ENCODE results near the gene TARS3.
A peak's percentile ranks its signal among the peaks of the same experiment; 100 is the strongest.

Gene TARS3

GRCh38 chr15:101684877-101685276 lies 39.4 kb downstream of the TARS3 start:
- H3K9me3 ChIP-seq (ENCODE audit: control insufficient read depth in 5 of 5, low read length in 5 of 5), result no peaks in the 10 kb centered on the region
- no peak overlapping the region for H3K4me3 ChIP-seq (ENCODE audit: low read depth in 1 of 5, low read length in 5 of 5)
- H3K27ac ChIP-seq (ENCODE audit: low read depth, low read length), result no peak overlapping the region
- no peaks in the 10 kb centered on the region for H3K4me1 ChIP-seq (ENCODE audit: control insufficient read depth in 5 of 5, insufficient read depth in 5 of 5, low read length in 5 of 5)
- H3K9ac ChIP-seq (ENCODE audit: low read length in 5 of 5), result no peak overlapping the region
- H3K27me3 ChIP-seq (ENCODE audit: control insufficient read depth in 5 of 5, insufficient read depth in 4 of 5, low read length in 5 of 5), result no peaks in the 10 kb centered on the region
- H3K36me3 ChIP-seq (ENCODE audit: control insufficient read depth in 5 of 5, insufficient read depth in 5 of 5, low read length in 5 of 5), result peaks cover 23 to 46% (median 33%) of the 10 kb centered on the region in 5 donors

GRCh38 chr15:101684384-101684783 lies 39.9 kb downstream of the TARS3 start:
- Histone ChIP-seq H3K9me3 (ENCODE audit: control insufficient read depth in 5 of 5, low read length in 5 of 5) (no peaks in the 10 kb centered on the region), H3K27ac (ENCODE audit: low read depth, low read length) (no peak overlapping the region), H3K9ac (ENCODE audit: low read length in 5 of 5) (no peak overlapping the region), H3K27me3 (ENCODE audit: control insufficient read depth in 5 of 5, insufficient read depth in 4 of 5, low read length in 5 of 5) (no peaks in the 10 kb centered on the region), H3K36me3 (ENCODE audit: control insufficient read depth in 5 of 5, insufficient read depth in 5 of 5, low read length in 5 of 5) (peaks cover 22 to 45% (median 34%) of the 10 kb centered on the region in 5 donors), H3K4me3 (ENCODE audit: low read depth in 1 of 5, low read length in 5 of 5) (no peak overlapping the region), H3K4me1 (ENCODE audit: control insufficient read depth in 5 of 5, insufficient read depth in 5 of 5, low read length in 5 of 5) (no peaks in the 10 kb centered on the region)

- Histone ChIP-seq H3K9me3 (ENCODE audit: control insufficient read depth in 5 of 5, low read length in 5 of 5) (no peaks in the 10 kb centered on the region), H3K9ac (ENCODE audit: low read length in 5 of 5) (no peak overlapping the region), H3K27me3 (ENCODE audit: control insufficient read depth in 5 of 5, insufficient read depth in 4 of 5, low read length in 5 of 5) (no peaks in the 10 kb centered on the region), H3K27ac (ENCODE audit: low read depth, low read length) (no peak overlapping the region), H3K4me1 (ENCODE audit: control insufficient read depth in 5 of 5, insufficient read depth in 5 of 5, low read length in 5 of 5) (no peaks in the 10 kb centered on the region), H3K36me3 (ENCODE audit: control insufficient read depth in 5 of 5, insufficient read depth in 5 of 5, low read length in 5 of 5) (peaks cover 28 to 43% (median 37%) of the 10 kb centered on the region in 5 donors), H3K4me3 (ENCODE audit: low read depth in 1 of 5, low read length in 5 of 5) (no peak overlapping the region)
These were observed 44.5 kb downstream of the TARS3 start for GRCh38 chr15:101679806-101680205.

GRCh38 chr15:101676921-101677329 lies 47.3 kb downstream of the TARS3 start:
- H3K27ac ChIP-seq (ENCODE audit: low read depth, low read length), result no peak overlapping the region
- no peaks in the 10 kb centered on the region for H3K27me3 ChIP-seq (ENCODE audit: control insufficient read depth in 5 of 5, insufficient read depth in 4 of 5, low read length in 5 of 5)
- H3K4me3 ChIP-seq (ENCODE audit: low read depth in 1 of 5, low read length in 5 of 5), result no peak overlapping the region
- no peak overlapping the region for H3K9ac ChIP-seq (ENCODE audit: low read length in 5 of 5)
- peaks cover 21 to 50% (median 45%) of the 10 kb centered on the region in 5 donors for H3K36me3 ChIP-seq (ENCODE audit: control insufficient read depth in 5 of 5, insufficient read depth in 5 of 5, low read length in 5 of 5)
- no peaks in the 10 kb centered on the region for H3K9me3 ChIP-seq (ENCODE audit: control insufficient read depth in 5 of 5, low read length in 5 of 5)
- no peaks in the 10 kb centered on the region for H3K4me1 ChIP-seq (ENCODE audit: control insufficient read depth in 5 of 5, insufficient read depth in 5 of 5, low read length in 5 of 5)

- no peaks in the 10 kb centered on the region for H3K9me3 ChIP-seq (ENCODE audit: control insufficient read depth in 5 of 5, low read length in 5 of 5)
- no peak overlapping the region for H3K27ac ChIP-seq (ENCODE audit: low read depth, low read length)
- no peaks in the 10 kb centered on the region for H3K27me3 ChIP-seq (ENCODE audit: control insufficient read depth in 5 of 5, insufficient read depth in 4 of 5, low read length in 5 of 5)
- no peaks in the 10 kb centered on the region for H3K4me1 ChIP-seq (ENCODE audit: control insufficient read depth in 5 of 5, insufficient read depth in 5 of 5, low read length in 5 of 5)
- H3K36me3 ChIP-seq (ENCODE audit: control insufficient read depth in 5 of 5, insufficient read depth in 5 of 5, low read length in 5 of 5), result peaks cover 23 to 55% (median 49%) of the 10 kb centered on the region in 5 donors
- H3K4me3 ChIP-seq (ENCODE audit: low read depth in 1 of 5, low read length in 5 of 5), result no peak overlapping the region
- H3K9ac ChIP-seq (ENCODE audit: low read length in 5 of 5), result no peak overlapping the region
These were observed 48.3 kb downstream of the TARS3 start for GRCh38 chr15:101675796-101676582.

GRCh38 chr15:101675015-101675414 lies 49.3 kb downstream of the TARS3 start:
- Histone ChIP-seq H3K9ac (ENCODE audit: low read length in 5 of 5) (no peak overlapping the region), H3K4me1 (ENCODE audit: control insufficient read depth in 5 of 5, insufficient read depth in 5 of 5, low read length in 5 of 5) (no peaks in the 10 kb centered on the region), H3K36me3 (ENCODE audit: control insufficient read depth in 5 of 5, insufficient read depth in 5 of 5, low read length in 5 of 5) (peaks cover 32 to 62% (median 53%) of the 10 kb centered on the region in 5 donors), H3K9me3 (ENCODE audit: control insufficient read depth in 5 of 5, low read length in 5 of 5) (no peaks in the 10 kb centered on the region), H3K27ac (ENCODE audit: low read depth, low read length) (no peak overlapping the region), H3K27me3 (ENCODE audit: control insufficient read depth in 5 of 5, insufficient read depth in 4 of 5, low read length in 5 of 5) (no peaks in the 10 kb centered on the region), H3K4me3 (ENCODE audit: low read depth in 1 of 5, low read length in 5 of 5) (no peak overlapping the region)

- peaks cover 37 to 61% (median 57%) of the 10 kb centered on the region in 5 donors for H3K36me3 ChIP-seq (ENCODE audit: control insufficient read depth in 5 of 5, insufficient read depth in 5 of 5, low read length in 5 of 5)
These were observed 52.0 kb downstream of the TARS3 start for GRCh38 chr15:101672298-101672697.

GRCh38 chr15:101669744-101670143 lies 54.5 kb downstream of the TARS3 start:
- Histone ChIP-seq H3K4me3 (ENCODE audit: low read depth in 1 of 5, low read length in 5 of 5) (no peak overlapping the region), H3K36me3 (ENCODE audit: control insufficient read depth in 5 of 5, insufficient read depth in 5 of 5, low read length in 5 of 5) (peaks cover 34 to 47% (median 43%) of the 10 kb centered on the region in 5 donors)

More at GRCh38 chr15:101672298-101672697, 52.0 kb downstream of the TARS3 start:
- H3K9me3 ChIP-seq (ENCODE audit: control insufficient read depth in 5 of 5, low read length in 5 of 5), result no peaks in the 10 kb centered on the region
- H3K9ac ChIP-seq (ENCODE audit: low read length in 5 of 5), result no peak overlapping the region
- H3K27ac ChIP-seq (ENCODE audit: low read depth, low read length), result no peak overlapping the region
- H3K4me3 ChIP-seq (ENCODE audit: low read depth in 1 of 5, low read length in 5 of 5), result no peak overlapping the region
- no peaks in the 10 kb centered on the region for H3K27me3 ChIP-seq (ENCODE audit: control insufficient read depth in 5 of 5, insufficient read depth in 4 of 5, low read length in 5 of 5)
- H3K4me1 ChIP-seq (ENCODE audit: control insufficient read depth in 5 of 5, insufficient read depth in 5 of 5, low read length in 5 of 5), result no peaks in the 10 kb centered on the region

GRCh38 chr15:101667881-101668280 lies 56.4 kb downstream of the TARS3 start:
- H3K4me1 ChIP-seq (ENCODE audit: control insufficient read depth in 5 of 5, insufficient read depth in 5 of 5, low read length in 5 of 5), result peaks cover 0 to 5% (median 0%) of the 10 kb centered on the region in 5 donors
- H3K27me3 ChIP-seq (ENCODE audit: control insufficient read depth in 5 of 5, insufficient read depth in 4 of 5, low read length in 5 of 5), result no peaks in the 10 kb centered on the region
- H3K36me3 ChIP-seq (ENCODE audit: control insufficient read depth in 5 of 5, insufficient read depth in 5 of 5, low read length in 5 of 5), result peaks cover 28 to 33% (median 29%) of the 10 kb centered on the region in 5 donors
- H3K9ac ChIP-seq (ENCODE audit: low read length in 5 of 5), result no peak overlapping the region
- no peaks in the 10 kb centered on the region for H3K9me3 ChIP-seq (ENCODE audit: control insufficient read depth in 5 of 5, low read length in 5 of 5)
- H3K27ac ChIP-seq (ENCODE audit: low read depth, low read length), result no peak overlapping the region
- no peak overlapping the region for H3K4me3 ChIP-seq (ENCODE audit: low read depth in 1 of 5, low read length in 5 of 5)

More at GRCh38 chr15:101669744-101670143, 54.5 kb downstream of the TARS3 start:
- Histone ChIP-seq H3K9ac (ENCODE audit: low read length in 5 of 5) (no peak overlapping the region), H3K9me3 (ENCODE audit: control insufficient read depth in 5 of 5, low read length in 5 of 5) (no peaks in the 10 kb centered on the region), H3K4me1 (ENCODE audit: control insufficient read depth in 5 of 5, insufficient read depth in 5 of 5, low read length in 5 of 5) (no peaks in the 10 kb centered on the region), H3K27me3 (ENCODE audit: control insufficient read depth in 5 of 5, insufficient read depth in 4 of 5, low read length in 5 of 5) (no peaks in the 10 kb centered on the region), H3K27ac (ENCODE audit: low read depth, low read length) (no peak overlapping the region)

GRCh38 chr15:101664303-101664913 lies 59.9 kb downstream of the TARS3 start:
- Histone ChIP-seq H3K27ac (ENCODE audit: low read depth, low read length) (no peak overlapping the region), H3K4me3 (ENCODE audit: low read depth in 1 of 5, low read length in 5 of 5) (peak overlapping the region in 1 of 5 donors; percentile 4), H3K27me3 (ENCODE audit: control insufficient read depth in 5 of 5, insufficient read depth in 4 of 5, low read length in 5 of 5) (no peaks in the 10 kb centered on the region), H3K9ac (ENCODE audit: low read length in 5 of 5) (peak overlapping the region in 1 of 5 donors; percentile 18), H3K4me1 (ENCODE audit: control insufficient read depth in 5 of 5, insufficient read depth in 5 of 5, low read length in 5 of 5) (peaks cover 0 to 5% (median 0%) of the 10 kb centered on the region in 5 donors), H3K36me3 (ENCODE audit: control insufficient read depth in 5 of 5, insufficient read depth in 5 of 5, low read length in 5 of 5) (peaks cover 9 to 20% (median 16%) of the 10 kb centered on the region in 5 donors), H3K9me3 (ENCODE audit: control insufficient read depth in 5 of 5, low read length in 5 of 5) (no peaks in the 10 kb centered on the region)

Measured in subcutaneous abdominal adipose tissue (tissue), 5 donors.